GM18868 (cell line): ENCODE data around the gene CEACAM19.
"Not testable (repeated sequence)": the region's sequence is repeated elsewhere in the genome, so short reads cannot be mapped to it uniquely, and the experiment has no call there.

Experiments used
- ATAC-seq: cut with Tn5 transposase; IDR thresholded peaks from one replicate; pipeline ENCODE4 v1.9.1; 2021; ENCODE audit warnings: mild to moderate bottlenecking, moderate library complexity; ENCODE audit not compliant: unreplicated experiment

Gene CEACAM19

DNA sequence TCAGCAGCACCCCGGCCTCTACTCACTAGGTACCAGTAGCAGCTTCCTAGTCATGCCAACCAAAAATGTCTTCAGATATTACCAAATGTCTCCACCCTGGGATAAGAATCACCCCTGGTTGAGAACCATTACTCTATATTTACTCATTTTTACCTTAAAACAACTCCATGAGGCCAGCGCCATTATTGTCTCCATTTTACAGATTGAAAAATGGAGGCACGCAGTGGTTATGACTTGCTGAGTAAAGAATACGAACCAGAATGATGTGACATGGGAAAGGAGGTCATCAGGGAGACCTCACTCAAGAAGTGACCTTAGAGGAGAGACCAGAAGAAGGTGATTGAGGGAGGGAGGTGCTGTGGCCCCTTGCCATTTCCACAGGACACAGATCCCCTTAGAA is 2.2 kb downstream of the CEACAM19 start:
- no peak for ATAC-seq

DNA sequence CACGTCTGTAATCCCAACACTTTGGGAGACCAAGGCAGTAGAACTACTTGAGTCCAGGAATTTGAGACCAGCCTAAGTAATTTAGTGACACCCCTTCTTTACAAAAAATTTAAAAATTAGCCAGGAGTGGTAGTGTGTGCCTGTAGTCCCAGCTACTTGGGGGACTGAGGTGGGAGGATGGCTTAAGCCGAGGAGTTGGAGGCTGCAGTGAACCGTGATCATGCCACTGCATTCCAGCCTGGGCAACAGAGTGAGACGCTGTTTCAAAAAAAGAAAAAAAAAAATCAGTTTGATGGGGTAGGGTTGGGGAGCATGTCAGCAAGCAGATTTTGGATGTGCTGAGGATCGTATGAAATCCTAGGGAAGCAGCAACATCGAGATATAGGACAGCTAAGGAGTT is 4.2 kb downstream of the CEACAM19 start:
- no peak for ATAC-seq

DNA sequence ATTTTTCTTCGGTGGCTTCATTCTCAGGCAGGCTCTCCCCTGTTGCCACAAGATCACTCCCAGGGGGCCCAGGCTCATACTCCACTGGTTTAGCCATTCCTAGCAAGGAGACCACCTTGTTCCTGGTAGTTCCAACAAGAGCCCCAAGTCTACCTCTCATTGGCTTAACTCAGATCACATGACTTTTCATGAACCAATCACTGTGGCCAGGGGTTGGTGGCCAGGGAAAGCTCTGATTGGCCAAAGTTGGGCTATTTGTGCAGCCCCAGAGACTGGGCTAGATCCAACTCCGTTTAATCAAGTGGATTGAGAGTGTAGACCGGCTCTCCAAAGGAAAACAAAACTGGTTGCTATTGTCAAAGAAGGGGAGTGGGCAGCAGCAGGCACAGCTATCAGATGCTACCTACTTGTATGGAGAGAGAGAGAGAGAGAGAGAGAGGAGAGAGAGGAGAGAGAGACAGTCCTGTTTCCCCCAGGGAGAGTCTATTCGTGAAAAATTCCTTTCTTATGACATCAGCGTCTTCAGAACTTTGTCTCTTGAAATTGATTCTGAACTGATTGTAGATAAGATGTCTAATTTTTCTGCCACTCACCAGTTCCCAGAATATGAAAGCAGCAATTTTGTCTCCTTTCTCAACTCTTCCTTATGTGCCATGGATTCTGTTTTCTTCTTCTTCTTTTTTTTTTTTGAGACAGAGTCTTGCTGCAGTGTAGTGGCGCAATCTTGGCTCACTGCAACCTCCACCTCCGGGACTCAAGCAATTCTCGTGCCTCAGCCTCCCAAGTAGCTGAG is 5.9 kb downstream of the CEACAM19 start:
- no peak for ATAC-seq

DNA sequence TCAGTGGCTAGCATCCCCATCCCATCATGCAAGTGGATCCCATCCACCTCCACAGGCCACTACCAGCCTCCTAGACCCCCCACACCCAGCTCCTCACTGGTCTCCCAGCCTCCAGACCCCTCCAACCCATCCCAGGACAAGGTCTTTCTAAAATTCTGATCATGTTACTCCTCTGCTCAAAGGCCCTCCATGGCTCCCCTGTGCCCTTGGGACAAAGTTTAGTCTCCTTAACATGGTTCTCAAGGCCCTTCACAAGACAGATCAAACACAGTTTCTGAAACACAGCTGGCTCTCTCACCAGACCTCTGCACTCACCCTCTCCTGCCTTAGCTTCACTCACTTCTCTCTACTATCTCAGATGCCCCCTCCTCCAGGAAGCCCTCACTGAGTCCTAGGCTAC is 9.3 kb downstream of the CEACAM19 start:
- no peak for ATAC-seq

DNA sequence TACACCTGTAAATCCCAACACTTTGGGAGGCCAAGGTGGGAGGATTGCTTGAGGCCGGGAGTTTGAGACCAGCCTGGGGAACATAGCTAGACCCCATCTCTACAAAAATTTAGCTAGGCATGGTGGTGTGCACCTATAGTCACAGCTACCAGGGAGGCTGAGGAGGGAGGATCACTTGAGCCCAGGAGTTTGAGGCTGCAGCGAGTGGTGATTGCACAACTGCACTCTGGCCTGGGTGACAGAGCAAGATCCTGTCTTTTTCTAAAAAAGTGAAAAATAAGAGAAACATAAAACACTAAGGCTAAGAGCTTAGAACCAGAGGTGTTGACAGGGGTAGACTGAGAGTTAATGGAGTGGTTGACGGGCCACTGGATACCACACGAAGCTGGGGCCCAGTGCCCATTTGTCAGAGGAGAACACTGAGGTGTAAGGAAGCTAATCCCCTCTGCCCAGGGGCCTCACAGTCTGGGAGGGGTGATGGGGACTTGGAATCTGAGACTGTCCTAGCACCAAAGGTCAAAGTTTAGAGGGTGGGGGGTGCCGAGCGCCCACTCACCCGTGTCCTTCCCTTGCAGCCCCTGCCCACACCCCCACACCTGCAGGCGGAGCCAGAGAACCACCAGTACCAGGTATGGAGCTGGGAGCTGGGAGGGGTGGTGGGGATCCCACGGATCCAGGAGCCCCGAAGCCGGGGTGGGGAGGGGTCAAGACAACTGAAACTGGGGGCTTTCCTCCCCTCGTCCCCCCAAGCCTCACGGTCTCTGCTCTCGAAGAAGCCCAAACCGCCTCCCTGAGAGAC is 10.9 kb downstream of the CEACAM19 start:
- ATAC-seq = no peak

DNA sequence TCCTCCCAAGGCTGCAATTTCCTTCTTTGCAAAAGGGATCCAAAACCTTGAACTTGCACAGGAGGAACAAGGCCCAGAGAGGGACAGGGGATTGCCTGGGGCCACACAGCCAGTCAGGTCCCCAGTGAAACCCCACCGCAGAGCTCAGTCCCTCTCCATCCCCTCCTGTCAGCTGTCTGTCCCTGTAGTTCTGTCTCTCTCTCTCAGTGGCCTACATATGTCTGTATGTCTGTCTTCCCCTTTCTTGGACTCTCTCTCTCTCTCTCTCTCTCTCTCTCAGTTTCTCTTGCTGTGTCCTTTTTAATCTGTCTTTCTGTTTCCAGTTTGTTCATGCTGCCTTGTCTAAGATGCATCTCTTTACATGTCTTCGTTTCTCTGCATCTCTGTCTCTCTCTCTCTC is 11.5 kb downstream of the CEACAM19 start:
- ATAC-seq = no peak

DNA sequence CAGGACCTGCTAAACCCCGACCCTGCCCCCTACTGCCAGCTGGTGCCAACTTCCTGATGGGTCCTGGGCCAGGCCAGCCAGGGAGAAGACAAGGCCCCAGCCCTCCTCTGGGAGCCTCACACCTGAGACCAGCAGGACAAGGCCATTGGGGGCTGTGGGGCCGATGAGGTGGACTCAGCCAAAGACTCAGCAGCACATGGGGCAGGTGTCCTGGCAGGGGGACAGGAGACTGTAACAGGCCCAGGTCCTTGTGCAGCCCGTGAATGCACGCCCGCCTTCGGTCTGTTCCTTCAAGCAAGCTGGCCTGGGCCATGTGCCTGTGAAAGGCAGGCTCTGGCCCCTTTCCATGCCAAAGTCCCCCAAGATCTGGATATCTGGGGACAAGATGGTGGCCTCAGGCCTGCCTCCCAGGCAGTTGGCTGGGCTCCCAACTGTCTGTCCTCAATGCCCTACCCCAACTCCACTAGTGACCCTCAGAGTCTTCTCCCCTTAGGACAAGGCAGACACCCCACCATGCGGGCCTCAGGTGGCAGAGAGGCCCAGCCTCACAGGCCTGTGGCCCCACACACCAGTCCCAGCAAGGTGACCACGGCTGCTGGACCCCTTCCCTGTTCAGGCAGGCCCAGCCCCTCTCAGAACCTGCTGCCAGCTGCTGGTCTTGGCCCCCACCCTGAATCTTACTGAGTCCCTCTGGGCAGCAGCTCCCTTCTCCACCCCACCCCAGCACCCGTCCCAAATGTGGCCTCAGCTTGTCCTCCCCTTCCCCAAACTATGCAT is 12.3 kb downstream of the CEACAM19 start:
- no peak for ATAC-seq

DNA sequence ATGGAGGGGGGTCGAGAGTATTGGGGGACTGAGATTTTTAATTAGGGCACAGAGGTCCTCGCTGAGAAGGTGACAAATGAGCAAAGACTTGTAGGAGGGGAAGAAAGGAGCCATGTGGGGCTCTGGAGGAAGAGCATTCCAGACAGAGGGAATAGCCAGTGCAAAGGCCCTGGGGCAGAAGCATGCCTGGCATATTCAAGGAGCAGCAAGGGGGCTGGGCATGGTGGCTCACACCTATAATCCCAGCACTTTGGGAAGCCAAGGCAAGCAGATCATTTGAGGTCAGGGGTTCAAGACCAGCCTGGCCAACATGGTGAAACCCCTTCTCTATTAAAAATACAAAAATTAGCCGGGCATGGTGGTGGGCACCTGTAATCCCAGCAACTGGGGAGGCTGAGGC is 13.1 kb downstream of the CEACAM19 start:
- not testable (repeated sequence) for ATAC-seq

DNA sequence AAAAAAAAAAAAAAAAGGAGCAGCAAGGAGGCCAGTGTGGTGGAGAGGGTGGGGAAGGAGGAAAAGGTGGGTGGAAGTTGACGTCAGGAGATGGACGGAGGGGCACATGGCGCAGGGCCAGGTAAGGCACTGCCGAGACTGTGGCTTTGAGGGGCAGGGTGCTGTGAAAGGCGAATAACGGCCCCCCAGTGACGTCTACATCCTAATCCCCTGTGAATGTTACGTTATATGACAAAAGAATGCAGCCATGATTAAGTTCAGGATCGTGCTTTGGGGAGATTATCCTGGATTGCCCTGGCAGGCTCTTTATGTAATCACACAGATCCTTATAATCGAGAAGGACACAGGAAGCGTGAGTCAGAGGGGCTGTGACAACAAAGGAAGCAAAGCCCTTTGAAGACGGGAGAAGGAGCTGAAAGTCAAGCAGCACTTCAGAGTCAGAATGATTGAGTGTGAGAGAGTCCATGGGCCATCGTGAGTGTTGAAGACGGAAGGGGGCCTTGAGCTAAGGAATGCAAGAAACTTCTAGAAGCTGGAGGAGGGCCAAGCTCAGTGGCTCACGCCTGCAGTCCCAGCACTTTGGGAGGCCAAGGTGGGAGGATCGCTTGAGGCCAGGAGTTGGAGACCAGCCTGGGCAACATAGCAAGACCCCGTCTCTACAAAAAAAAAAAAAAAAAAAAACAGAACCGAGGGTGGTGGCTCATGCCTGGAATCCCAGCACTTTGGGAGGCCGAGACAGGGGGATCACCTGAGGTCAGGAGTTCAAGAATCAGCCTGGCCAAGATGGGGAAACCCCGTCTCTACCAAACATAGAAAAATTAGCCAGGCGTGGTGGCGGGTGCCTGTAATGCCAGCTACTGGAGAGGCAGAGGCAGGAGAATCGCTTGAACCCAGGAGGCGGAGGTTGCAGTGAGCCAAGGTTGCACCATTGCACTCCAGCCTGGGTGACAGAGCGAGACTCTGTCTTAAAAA is 13.9 kb downstream of the CEACAM19 start:
- ATAC-seq = no peak

DNA sequence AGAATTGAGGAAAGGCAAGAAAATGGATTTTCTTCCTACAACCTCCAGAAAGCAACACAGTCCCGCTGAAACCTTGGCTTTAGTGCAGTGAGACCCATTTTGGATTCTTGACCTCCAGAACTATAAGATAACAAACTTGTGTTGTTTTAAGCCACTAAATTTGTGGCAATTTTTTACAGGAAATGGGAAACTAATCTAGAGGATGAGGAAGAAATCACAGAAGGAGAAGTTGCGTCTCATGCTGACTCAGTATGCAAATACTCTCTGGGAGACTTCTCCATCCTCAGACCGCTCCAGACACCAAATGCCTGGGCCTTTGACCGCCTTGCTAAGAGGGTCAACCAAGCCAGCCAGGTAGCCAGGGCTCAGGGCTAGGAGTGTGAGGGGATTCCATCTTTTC is 14.6 kb downstream of the CEACAM19 start:
- ATAC-seq = no peak

DNA sequence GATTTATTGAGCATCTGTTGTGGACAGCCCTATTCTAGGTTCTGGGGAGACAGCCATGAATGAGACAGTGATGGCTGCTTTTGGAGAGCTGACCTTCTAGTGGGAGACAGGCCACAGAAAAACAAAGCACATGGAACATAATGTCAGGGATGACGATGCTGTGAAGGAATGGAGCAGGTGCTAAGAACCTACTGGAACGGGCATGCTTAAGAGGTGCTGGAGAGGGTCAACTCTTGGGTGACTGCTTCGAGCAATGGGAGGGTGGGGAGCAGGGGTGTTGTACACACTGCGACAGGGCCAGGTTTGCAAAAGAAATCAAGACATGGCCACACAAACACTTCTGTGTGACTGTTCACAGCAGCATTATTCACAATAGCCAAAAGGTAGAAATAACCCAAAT is 15.6 kb downstream of the CEACAM19 start:
- no peak for ATAC-seq

DNA sequence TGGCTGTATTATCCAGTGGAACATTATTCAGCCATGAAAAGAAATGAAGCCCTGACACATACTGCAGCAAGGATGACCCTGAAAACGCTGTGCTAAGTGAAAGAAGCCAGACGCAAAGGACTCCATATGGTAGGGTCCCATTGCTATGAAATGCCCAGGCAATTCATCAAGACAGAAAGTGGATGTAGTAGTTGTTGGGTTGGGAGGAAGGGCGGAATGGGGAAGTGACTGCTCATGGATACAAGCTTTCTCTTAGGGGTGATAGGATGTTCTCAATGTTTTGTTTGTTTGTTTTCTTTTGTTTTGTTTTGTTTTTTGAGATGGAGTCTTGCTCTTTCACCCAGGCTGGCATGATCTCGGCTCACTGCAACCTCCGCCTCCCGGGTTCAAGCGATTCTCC is 16.6 kb downstream of the CEACAM19 start:
- ATAC-seq = no peak

DNA sequence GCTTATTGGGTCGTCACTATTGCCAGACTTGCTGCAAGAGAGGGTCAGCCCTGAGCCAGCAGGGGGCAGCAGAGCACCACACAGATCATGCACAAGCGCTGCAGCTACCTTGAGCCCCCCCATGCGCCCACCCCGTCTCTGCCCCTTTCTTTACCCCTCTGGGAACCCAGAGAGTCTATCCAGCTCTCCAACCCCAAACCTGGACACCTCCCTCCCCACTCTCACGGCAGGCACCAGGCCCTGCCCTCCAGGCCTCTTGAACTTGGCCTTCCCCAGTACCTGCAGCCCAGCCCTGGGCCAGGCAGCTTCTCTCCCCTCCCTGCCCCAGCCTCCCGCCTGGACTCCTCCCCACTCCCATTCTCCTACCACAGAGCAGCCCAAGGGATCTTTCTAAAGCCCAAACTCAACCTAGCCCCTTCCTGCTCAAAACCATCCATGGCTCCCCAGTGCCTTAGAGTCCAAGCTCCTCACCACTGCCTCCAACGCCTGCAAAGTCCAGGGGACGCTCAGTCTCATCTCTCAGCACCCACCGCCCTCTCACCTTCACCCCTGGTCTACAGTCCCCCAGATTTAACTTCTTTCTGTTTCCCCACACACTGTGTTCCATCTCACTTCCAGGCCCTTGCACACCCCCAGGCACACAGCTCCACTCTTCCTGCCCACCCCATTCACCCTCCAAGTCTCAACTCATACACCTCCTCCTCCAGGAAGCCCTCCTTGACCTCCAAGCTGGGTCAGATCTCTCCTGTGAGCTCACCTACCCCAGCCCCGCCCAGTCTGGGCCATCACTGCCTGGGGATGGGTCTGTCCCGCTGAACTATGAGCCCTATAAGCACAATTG is 18.2 kb downstream of the CEACAM19 start:
- ATAC-seq = no peak

DNA sequence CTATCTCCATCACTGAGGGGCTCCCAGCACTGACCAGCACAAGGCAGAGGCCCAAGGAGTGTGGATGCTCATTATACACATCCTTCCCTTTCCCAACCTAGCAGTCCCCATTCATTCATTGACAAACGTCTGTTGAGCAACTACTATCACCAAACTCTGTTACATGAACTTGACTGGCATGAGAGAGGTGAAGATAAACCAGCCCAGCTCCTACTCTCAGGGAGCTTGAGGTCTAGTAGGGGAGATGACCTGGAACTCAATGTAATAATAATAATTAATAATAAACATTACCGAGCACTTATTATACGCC is 18.8 kb downstream of the CEACAM19 start:
- ATAC-seq = no peak

DNA sequence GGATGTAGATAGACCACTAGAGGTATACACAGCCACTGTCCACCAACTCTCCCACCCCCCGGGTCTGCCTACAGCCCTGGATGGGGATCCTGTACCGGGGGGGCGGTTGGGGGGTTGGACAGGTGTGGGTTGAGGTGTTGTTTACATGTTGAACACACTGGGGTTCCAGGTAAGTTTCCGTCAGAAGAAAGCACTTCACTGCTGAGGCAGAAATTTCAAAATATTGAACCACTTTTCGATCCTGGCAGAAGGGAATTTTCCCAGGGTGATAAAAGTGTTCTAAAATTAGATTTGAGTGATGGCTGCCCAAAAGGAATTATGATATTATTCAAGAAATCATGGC is 21.1 kb downstream of the CEACAM19 start:
- no peak for ATAC-seq

DNA sequence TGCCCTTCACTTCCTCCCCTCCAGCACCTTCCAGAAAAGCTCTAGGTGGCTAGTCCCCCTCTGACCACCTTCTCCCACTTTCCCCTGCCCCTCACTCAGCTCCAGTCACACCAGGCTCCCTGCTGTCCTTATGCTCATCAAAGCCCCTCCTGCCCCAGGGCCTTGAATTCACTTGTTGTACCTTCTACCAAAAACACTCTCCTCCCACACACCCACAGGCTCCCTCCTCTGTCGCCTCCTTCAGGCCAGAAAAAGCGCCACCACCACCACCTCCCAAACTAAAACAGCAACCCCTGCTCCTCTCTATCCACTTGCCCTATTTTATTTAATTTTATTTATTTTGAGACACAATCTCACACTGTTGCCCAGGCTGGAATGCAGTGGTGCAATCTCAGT is 22.9 kb downstream of the CEACAM19 start:
- ATAC-seq = no peak

DNA sequence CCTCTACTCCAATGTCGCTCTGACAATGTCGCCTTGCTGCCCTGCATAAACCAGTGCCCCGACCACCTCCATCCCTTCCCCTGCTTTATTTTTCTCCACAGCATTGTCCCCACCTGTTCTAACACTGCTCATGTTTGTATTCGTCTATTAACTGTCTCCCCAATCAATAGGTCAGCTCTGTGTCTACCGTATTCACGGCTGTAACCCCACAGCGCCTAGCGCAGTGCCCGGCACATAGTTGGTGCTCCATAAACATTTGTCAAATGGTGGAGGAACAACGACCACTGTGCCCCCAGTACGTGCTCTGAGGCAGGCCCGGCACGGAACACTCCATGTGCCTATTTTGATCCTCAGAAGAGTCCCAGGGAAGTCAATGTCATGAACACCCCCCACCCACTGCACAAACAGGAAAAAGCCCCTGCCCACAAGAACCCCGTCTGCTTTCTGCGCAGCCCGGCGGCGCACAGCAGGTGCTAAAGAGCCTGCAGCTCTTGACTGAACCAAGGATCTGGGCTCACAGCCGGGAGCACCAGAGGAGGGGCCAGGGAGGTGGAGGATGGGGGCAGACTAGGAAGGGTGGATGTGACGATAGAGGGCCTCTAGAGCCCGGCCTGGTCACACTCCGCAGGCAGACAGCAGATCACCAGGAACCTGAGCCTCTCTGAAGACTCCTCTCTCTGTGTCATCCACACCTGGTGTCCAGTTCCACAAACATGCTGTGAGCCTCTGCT is 25.8 kb downstream of the CEACAM19 start:
- no peak for ATAC-seq

DNA sequence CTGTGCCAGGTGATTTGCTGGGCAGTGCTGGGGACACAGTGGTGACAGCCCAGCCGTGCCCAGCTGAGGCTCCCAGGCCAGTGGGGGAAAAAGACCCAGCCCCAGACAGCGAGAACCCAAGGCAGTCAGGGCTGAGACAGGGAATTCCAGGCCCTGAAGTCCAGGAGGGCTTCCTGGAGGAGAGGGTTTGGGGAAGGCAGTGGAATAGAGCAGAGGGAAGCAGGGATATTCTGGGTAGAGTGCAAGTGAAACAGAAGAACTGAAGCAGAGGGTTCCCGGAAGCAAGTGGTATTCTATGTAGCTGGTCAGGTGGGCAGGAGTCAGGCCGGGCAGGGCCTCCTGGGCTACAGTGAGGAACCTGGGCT is 26.4 kb downstream of the CEACAM19 start:
- no peak for ATAC-seq

DNA sequence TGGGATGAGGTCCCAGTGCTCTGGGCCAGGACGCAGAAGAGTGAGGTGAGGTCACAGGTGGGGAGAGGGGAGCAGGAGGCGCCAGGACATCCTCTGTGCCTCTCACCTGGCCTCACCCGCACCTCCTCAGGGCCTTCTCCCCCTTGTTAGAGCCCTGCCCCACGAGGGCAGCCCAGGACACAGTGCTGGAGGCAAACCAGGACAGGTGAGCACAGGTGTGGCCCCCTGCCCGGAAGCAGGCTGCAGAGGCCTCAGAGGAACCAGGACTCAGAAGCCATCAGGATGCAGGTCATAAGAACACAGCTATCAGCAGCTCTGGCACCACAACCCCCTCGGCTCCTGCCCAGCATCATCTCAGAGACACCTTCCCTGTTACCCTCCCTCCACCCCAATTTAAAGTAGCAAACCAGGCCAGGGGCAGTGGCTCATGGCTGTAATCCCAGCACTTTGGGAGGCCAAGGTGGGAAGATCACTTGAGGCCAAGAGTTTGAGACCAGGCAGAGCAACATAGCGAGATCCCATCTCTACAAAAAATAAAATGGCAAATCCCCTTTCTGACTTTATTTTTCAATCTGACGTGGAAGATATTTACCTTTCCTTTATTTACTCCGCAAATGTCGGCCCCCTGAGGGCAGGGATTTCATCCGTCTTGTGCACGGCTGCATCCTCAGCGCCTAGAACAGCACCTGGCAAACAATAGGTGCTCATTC is 27.4 kb downstream of the CEACAM19 start, which contains the start of gene CEACAM16:
TSS of gene CEACAM16 (plus strand) at position 660 of the 710 bp plus-strand sequence. CDS start 2,306 bp downstream, outside the sequence.
- ATAC-seq = no peak
